ENCODE data around the gene CAMK2A.

GRCh38 chr5:150242251-150242894 lies 47.2 kb downstream of the CAMK2A start:
- TF ChIP-seq CTCF (IDR thresholded peaks at IDR 0.05) = no peak
- no peak for TF ChIP-seq POLR2A (IDR thresholded peaks at IDR 0.05)
